ENCODE measurements around the gene KCP. TPM values are rescaled to one million over a fixed set of nuclear protein-coding genes. Genes with fewer than 3 reads are reported as not detected.
A peak's percentile ranks its signal among the peaks of the same experiment; 100 is the strongest.

The KCP gene
- total and polyA plus RNA-seq, 10 of the 15 experiments (the other 5 are each of a cell fraction or from before 2014, with no cell fraction given), result 0.05 to 7.8 (median 2.5) TPM

- TF ChIP-seq, protein P1, sequence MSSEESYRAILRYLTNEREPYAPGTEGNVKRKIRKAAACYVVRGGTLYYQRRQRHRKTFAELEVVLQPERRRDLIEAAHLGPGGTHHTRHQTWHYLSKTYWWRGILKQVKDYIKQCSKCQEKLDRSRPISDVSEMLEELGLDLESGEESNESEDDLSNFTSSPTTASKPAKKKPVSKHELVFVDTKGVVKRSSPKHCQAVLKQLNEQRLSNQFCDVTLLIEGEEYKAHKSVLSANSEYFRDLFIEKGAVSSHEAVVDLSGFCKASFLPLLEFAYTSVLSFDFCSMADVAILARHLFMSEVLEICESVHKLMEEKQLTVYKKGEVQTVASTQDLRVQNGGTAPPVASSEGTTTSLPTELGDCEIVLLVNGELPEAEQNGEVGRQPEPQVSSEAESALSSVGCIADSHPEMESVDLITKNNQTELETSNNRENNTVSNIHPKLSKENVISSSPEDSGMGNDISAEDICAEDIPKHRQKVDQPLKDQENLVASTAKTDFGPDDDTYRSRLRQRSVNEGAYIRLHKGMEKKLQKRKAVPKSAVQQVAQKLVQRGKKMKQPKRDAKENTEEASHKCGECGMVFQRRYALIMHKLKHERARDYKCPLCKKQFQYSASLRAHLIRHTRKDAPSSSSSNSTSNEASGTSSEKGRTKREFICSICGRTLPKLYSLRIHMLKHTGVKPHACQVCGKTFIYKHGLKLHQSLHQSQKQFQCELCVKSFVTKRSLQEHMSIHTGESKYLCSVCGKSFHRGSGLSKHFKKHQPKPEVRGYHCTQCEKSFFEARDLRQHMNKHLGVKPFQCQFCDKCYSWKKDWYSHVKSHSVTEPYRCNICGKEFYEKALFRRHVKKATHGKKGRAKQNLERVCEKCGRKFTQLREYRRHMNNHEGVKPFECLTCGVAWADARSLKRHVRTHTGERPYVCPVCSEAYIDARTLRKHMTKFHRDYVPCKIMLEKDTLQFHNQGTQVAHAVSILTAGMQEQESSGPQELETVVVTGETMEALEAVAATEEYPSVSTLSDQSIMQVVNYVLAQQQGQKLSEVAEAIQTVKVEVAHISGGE (CRISPR knock-in tag; IDR thresholded peaks at IDR 0.05), result no peak
These were observed 68.4 kb downstream of the KCP start (continued) for GRCh38 chr7:128841921-128842673.

DNA sequence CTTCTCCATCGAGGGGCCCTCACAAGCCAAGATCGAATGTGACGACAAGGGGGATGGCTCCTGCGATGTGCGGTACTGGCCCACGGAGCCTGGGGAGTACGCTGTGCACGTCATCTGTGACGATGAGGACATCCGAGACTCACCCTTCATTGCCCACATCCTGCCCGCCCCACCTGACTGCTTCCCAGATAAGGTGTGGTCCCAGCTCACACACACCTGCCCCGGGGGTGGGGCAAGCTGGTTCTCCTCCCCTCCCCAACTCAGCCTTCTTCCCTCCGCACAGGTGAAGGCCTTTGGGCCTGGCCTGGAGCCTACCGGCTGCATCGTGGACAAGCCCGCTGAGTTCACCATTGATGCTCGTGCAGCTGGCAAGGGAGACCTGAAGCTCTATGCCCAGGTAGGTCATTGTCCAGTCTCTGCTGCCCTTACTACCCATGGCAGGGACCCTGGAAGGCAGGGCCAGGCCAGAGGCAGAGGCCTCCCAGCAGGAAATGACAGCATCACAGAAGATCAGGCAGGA, 69.3 kb downstream of the KCP start:
- Histone ChIP-seq H3K9me3 (replicated peaks; ENCODE audit: control insufficient read depth, insufficient read depth, low read length) (no peaks in the 10 kb centered on the region), H3K79me2 (ENCODE audit: control insufficient read depth, insufficient read depth, low read length) (no peaks in the 10 kb centered on the region), H3K27me3 (replicated peaks in 1 of 2; ENCODE audit: control insufficient read depth in 2 of 2, insufficient read depth in 2 of 2, low read length in 1 of 2) (no peaks in the 10 kb centered on the region; a peak in 1 of 4 replicates), H3K36me3 (ENCODE audit: control insufficient read depth in 2 of 2, insufficient read depth in 2 of 2, low read length in 1 of 2) (no peaks in the 10 kb centered on the region), H3K9ac (ENCODE audit: control insufficient read depth, insufficient read depth, low read length) (no peak overlapping the region), H2AFZ (ENCODE audit: control insufficient read depth, low read depth, low read length) (no peak overlapping the region), H3K4me2 (ENCODE audit: control insufficient read depth, insufficient read depth) (no peak overlapping the region), H3K4me3 (no peak overlapping the region), H3K27ac (ENCODE audit: control insufficient read depth, insufficient read depth) (no peak overlapping the region), H3K4me1 (ENCODE audit: control insufficient read depth, insufficient read depth, low read length) (no peaks in the 10 kb centered on the region; the same call in 1 of the 2 replicates), H4K20me1 (ENCODE audit: control insufficient read depth, insufficient read depth) (no peaks in the 10 kb centered on the region)
- 12% methylated on average over 17 of the region's 17 CpGs for WGBS (ENCODE audit: insufficient coverage, insufficient replicate concordance, low lambda C conversion rate, missing lambda C conversion rate)
- intact Hi-C loops (cut with micrococcal nuclease; ENCODE audit: unreplicated experiment), result no loop called here
- no TSS peak for BruUV-seq (replicated peaks)
- in situ Hi-C loops (cut with MboI), result no loop called here
- TF ChIP-seq BRCA1 (IDR thresholded peaks at IDR 0.05; ENCODE audit: low read depth, low read length) (no peak), CREB1 (IDR thresholded peaks at IDR 0.05; ENCODE audit: low read depth) (peak; percentile 47; the same call in 1 of the 2 replicates), CBFB (IDR thresholded peaks at IDR 0.05; ENCODE audit: low read depth) (no peak), REST (IDR thresholded peaks at IDR 0.05; ENCODE audit: low read depth, low read length) (no peak), USF1 (IDR thresholded peaks at IDR 0.05; ENCODE audit: borderline replicate concordance, extremely low read length, insufficient read depth, low read depth, low read length) (no peak)
- SMC1A ChIA-PET (ENCODE audit: uncharacterized antibody, unreplicated experiment), result no interaction called here
- RAD21 ChIA-PET (ENCODE audit: unreplicated experiment), result interaction anchor here (1.3 kb wide), 1 partner anchor 368 kb away, joined by 3 read pairs; no protein-coding TSS in a partner anchor
- ATAC-seq, result peak; percentile 67
- FAIRE-seq, result no peak
- no peak for DNase-seq (ENCODE audit: low read depth, low spot score)
- POLR2A ChIA-PET, result no interaction called here
- CTCF ChIA-PET, result interaction anchor here (0.6 to 3.4 kb wide), 6 partner anchors 10 to 1043 kb away, joined by 3 to 21 read pairs (median 4); partner anchors contain the start of gene ATP6V1F

Data from GM12878 (cell line).